K562 (cell line): ENCODE measurements around the gene KCNF1. TPM values are rescaled to one million over a fixed set of nuclear protein-coding genes. Genes with fewer than 3 reads are reported as not detected.

Source experiments
- ATAC-seq: fragments of 200-7000 bp; cut with Tn5 transposase; 3 replicates; pipeline ENCODE4 v1.9.1; 2020; ENCODE audit warnings: moderate library complexity
- BruUV-seq: library from RNA; stranded (reverse); fragments of 400-500 nt; replicated peaks from 2 replicates; lab custom pipeline; 2021; lab: Mats Ljungman, UMichigan
- CTCF ChIA-PET: fragments of 300-600 bp; formaldehyde crosslinking; extraction: SDS; loops from one replicate; lab custom pipeline; 2021; ENCODE audit warnings: low intra/inter-chr PET ratio; lab: Yijun Ruan, JAX
- POLR2A ChIA-PET: fragments of 300-600, 350-650 bp; sonication (Branson Sonifier 250); formaldehyde crosslinking; extraction: SDS; loops from one replicate; lab custom pipeline; 2021; ENCODE audit warnings: antibody characterized with exemption, inconsistent platforms; lab: Yijun Ruan, JAX
- DNase-seq, 4 experiments: peaks; one replicate each; pipeline versions ENCODE4 v3.0.0 to v3.0.0-alpha.2; 2011 to 2018; ENCODE audit warnings: low spot score in 3 of 4, mixed read lengths in 3 of 4; ENCODE audit errors: extremely low read depth in 1 of 4
- FAIRE-seq: peaks from 2 replicates; lab custom pipeline; 2011; peaks lifted over from hg19 to GRCh38; lab: Jason Lieb, UNC
- H2AFZ ChIP-seq: 2 replicates; pipeline ENCODE4 v1.6.0; 2011; ENCODE audit warnings: low read depth, low read length, control low read depth, inconsistent platforms
- H3K27ac ChIP-seq: fragments of 200-600 bp; 3 replicates; pipeline ENCODE4 v1.8.0; 2011; ENCODE audit warnings: low read depth, mild to moderate bottlenecking, control low read depth, inconsistent platforms, low read length, moderate library complexity, mixed read lengths; ENCODE audit errors: extremely low read depth
- H3K27me3 ChIP-seq, 2 experiments: fragments of 300-600 bp in 1 of 2; 2 replicates in 1 of 2; 3 replicates in 1 of 2; pipeline versions ENCODE4 v1.6.0 to v1.8.0; 2011; ENCODE audit warnings: inconsistent platforms in 2 of 2, low read length in 2 of 2, mild to moderate bottlenecking in 1 of 2, mixed read lengths in 1 of 2, moderate library complexity in 1 of 2; ENCODE audit not compliant: control insufficient read depth in 2 of 2, insufficient read depth in 2 of 2
- H3K36me3 ChIP-seq: fragments of 300-600 bp; 3 replicates; pipeline ENCODE4 v1.8.0; 2011; ENCODE audit warnings: mild to moderate bottlenecking, low read length, inconsistent platforms; ENCODE audit not compliant: control insufficient read depth, insufficient read depth
- H3K4me1 ChIP-seq, 2 experiments: fragments of 200-600 bp in 1 of 2; replicated peaks in 1 of 2; 2 replicates in 1 of 2; 3 replicates in 1 of 2; pipeline versions ENCODE4 v1.5.1 to v1.8.0; 2011; ENCODE audit warnings: inconsistent platforms in 2 of 2, low read length in 2 of 2, mild to moderate bottlenecking in 1 of 2, mixed read lengths in 1 of 2, moderate library complexity in 1 of 2; ENCODE audit not compliant: control insufficient read depth in 2 of 2, insufficient read depth in 2 of 2
- H3K4me2 ChIP-seq: 2 replicates; pipeline ENCODE4 v1.6.1; 2011; ENCODE audit warnings: low read length, control low read depth, inconsistent platforms, mixed read lengths; ENCODE audit not compliant: insufficient read depth
- H3K4me3 ChIP-seq: fragments of 200-600 bp; sonication (generic), shearing (Covaris generic); 2 replicates; pipeline ENCODE4 v1.5.1; 2016; ENCODE audit warnings: control low read depth, inconsistent platforms
- H3K79me2 ChIP-seq: fragments of 200-600 bp; 3 replicates; pipeline ENCODE4 v1.8.0; 2011; ENCODE audit warnings: low read length, inconsistent platforms; ENCODE audit not compliant: control insufficient read depth, insufficient read depth
- H3K9ac ChIP-seq, 2 experiments: 2 replicates each; pipeline versions ENCODE4 v1.6.0 to v1.6.1; 2011; ENCODE audit warnings: low read depth in 2 of 2, low read length in 2 of 2, control low read depth in 1 of 2, inconsistent platforms in 1 of 2, mild to moderate bottlenecking in 1 of 2, mixed read lengths in 1 of 2; ENCODE audit not compliant: insufficient read depth in 1 of 2
- H3K9me1 ChIP-seq: one replicate; pipeline ENCODE4 v1.6.0; 2011; ENCODE audit warnings: inconsistent platforms, mild to moderate bottlenecking, low read length, moderate library complexity; ENCODE audit not compliant: control insufficient read depth, insufficient read depth
- H3K9me3 ChIP-seq: replicated peaks from 2 replicates; pipeline ENCODE4 v1.5.1; 2011; ENCODE audit warnings: low read depth, low read length, inconsistent platforms; ENCODE audit not compliant: control insufficient read depth, insufficient read depth
- H4K20me1 ChIP-seq: replicated peaks from 2 replicates; pipeline ENCODE4 v1.6.1; 2011; ENCODE audit warnings: low read length, inconsistent platforms, mixed read lengths; ENCODE audit not compliant: control insufficient read depth, insufficient read depth
- NFIC ChIP-seq: fragments of 450-650 bp; IDR thresholded peaks from 2 replicates; pipeline ENCODE4 v1.6.1; 2017; ENCODE audit warnings: mild to moderate bottlenecking, inconsistent platforms
- ZNF12 ChIP-seq: sonication (generic); formaldehyde crosslinking; IDR thresholded peaks from 2 replicates; pipeline ENCODE4 v1.4.0; 2020; ENCODE audit warnings: mild to moderate bottlenecking, missing genetic modification reagents
- WGBS: fragments of 100-300 bp; shearing (Covaris generic); methylation state at CpG from one replicate; pipeline ENCODE4 v1.1.6; 2016; ENCODE audit warnings: low coverage, mixed read lengths; ENCODE audit not compliant: insufficient coverage; ENCODE audit errors: missing lambda C conversion rate; 5-methylcytosine and 5-hydroxymethylcytosine counted together
- in situ Hi-C: fragments of 300-500 bp; cut with MboI; formaldehyde crosslinking; loops from 4 replicates; pipeline ENCODE4 v1.15.0; 2018; ENCODE audit warnings: inconsistent platforms, mixed read lengths
- intact Hi-C: fragments of 100-400 bp; cut with micrococcal nuclease; formaldehyde crosslinking; loops from 2 replicates; pipeline ENCODE4 v1.14.2; 2022
- polyA plus RNA-seq, 8 experiments: library from polyadenylated mRNA; depleted of rRNA in 4 of 8; stranded (reverse) in 5 of 8; unstranded in 3 of 8; fragments of >200 nt; fragmentation: Nextera tagmentation in 2 of 8; fragmentation: Illumina TruSeq in 1 of 8; extraction: Ambion mirVana in 2 of 8; extraction: Trizol in 1 of 8; gene quantifications; 2 replicates each; pipeline versions ENCODE4 v1.2.1 to v1.2.3, GENCODE V29; 2011 to 2014; ENCODE audit warnings: inconsistent platforms in 1 of 8, missing spikeins in 1 of 8
- small RNA-seq: library from RNA; depleted of rRNA; stranded (forward); fragments of <200 nt; gene quantifications from one replicate; pipeline ENCODE3, GENCODE V24; 2014
- total RNA-seq, 7 experiments: library from RNA; depleted of rRNA in 6 of 7; stranded (reverse); fragments of >200 nt in 6 of 7; fragmentation: Illumina TruSeq in 2 of 7; extraction: Trizol in 2 of 7; gene quantifications; 2 replicates each; pipeline versions ENCODE4 v1.2.1 to v1.2.3, GENCODE V29; 2011 to 2021; ENCODE audit warnings: low replicate concordance in 1 of 7

Gene KCNF1
- total and polyA plus RNA-seq, 9 of the 15 experiments (the other 6 are each of a cell fraction or from before 2014, with no cell fraction given): not detected

- POLR2A ChIA-PET: interaction anchor here (0.6 kb wide), 1 partner anchor 8 kb away, joined by 4 read pairs; no protein-coding TSS in a partner anchor
- no peaks in the 10 kb centered on the region for H3K9me3 ChIP-seq
- H3K4me2 ChIP-seq: no peak overlapping the region
- no peak overlapping the region for H3K9ac ChIP-seq
- no peaks in the 10 kb centered on the region for H4K20me1 ChIP-seq
- CTCF ChIA-PET: no interaction called here
- peaks cover 4% of the 10 kb centered on the region for H3K9me1 ChIP-seq
- ATAC-seq: no peak
- no peak overlapping the region for H3K27ac ChIP-seq
- DNase-seq: no peak
- in situ Hi-C loops: no loop called here
- no TSS peak for BruUV-seq
- 0% methylated on average over 8 of the region's 8 CpGs for WGBS
- FAIRE-seq: no peak
- no peaks in the 10 kb centered on the region for H3K79me2 ChIP-seq
- no peaks in the 10 kb centered on the region for H3K36me3 ChIP-seq
- TF ChIP-seq NFIC (peak; percentile 62), ZNF12 (no peak)
- H3K4me3 ChIP-seq: no peak overlapping the region
- peaks cover 35 to 75% of the 10 kb centered on the region in 2 experiments for H3K27me3 ChIP-seq
- H3K4me1 ChIP-seq: peaks cover 0 to 9% of the 10 kb centered on the region in 2 experiments; a peak in 2 of 5 replicates
- intact Hi-C loops: no loop called here
- H2AFZ ChIP-seq: no peak overlapping the region
Measured at GRCh38 chr2:10963155-10963554, 51.4 kb downstream of the KCNF1 start.

Small RNA genes lying within 50 kb of the gene (small RNA-seq; reads per million reads assigned to genes)
- gene AC079587.1: not detected

Other genes with a start within 250 kb of the KCNF1 start
- gene NOL10, start 222.0 kb upstream of the KCNF1 start, total RNA-seq (2014; rRNA removed): 44.0 and 46.7 TPM in 2 replicates
- 63.9 and 68.0 TPM in 2 replicates for gene NOL10, start 222.0 kb upstream of the KCNF1 start, total RNA-seq (2014; rRNA removed; fragmentation: Illumina TruSeq; extraction: Trizol)
- 55.6 and 60.0 TPM in 2 replicates for gene NOL10, start 222.0 kb upstream of the KCNF1 start, total RNA-seq (2015; rRNA removed; fragmentation: Illumina TruSeq; extraction: Trizol)
- 44.2 and 47.8 TPM in 2 replicates for gene NOL10, start 222.0 kb upstream of the KCNF1 start, total RNA-seq (2021)
- 39.2 and 51.0 TPM in 2 replicates for gene NOL10, start 222.0 kb upstream of the KCNF1 start, polyA plus RNA-seq (2011; rRNA removed)
- 53.0 and 59.4 TPM in 2 replicates for gene NOL10, start 222.0 kb upstream of the KCNF1 start, polyA plus RNA-seq (2014; fragmentation: Illumina TruSeq; extraction: Trizol)
- gene NOL10, start 222.0 kb upstream of the KCNF1 start, polyA plus RNA-seq (2014; fragmentation: Nextera tagmentation; extraction: Ambion mirVana): 10 to 100 TPM; 32.9 to 45.5 TPM
- gene NOL10, start 222.0 kb upstream of the KCNF1 start, polyA plus RNA-seq (2014; rRNA removed): 35.4 and 42.2 TPM in 2 replicates
- not detected in 2 replicates for gene ATP6V1C2, start 190.3 kb upstream of the KCNF1 start, total RNA-seq (2014; rRNA removed)
- not detected in 2 replicates for gene ATP6V1C2, start 190.3 kb upstream of the KCNF1 start, total RNA-seq (2014; rRNA removed; fragmentation: Illumina TruSeq; extraction: Trizol)
- not detected in 2 replicates for gene ATP6V1C2, start 190.3 kb upstream of the KCNF1 start, total RNA-seq (2015; rRNA removed; fragmentation: Illumina TruSeq; extraction: Trizol)
- 0.09 TPM in 1 of 2 replicates, not detected in the other for gene ATP6V1C2, start 190.3 kb upstream of the KCNF1 start, total RNA-seq (2021)
- gene ATP6V1C2, start 190.3 kb upstream of the KCNF1 start, polyA plus RNA-seq (2011; rRNA removed): 0.04 and 0.10 TPM in 2 replicates
- not detected in 2 replicates for gene ATP6V1C2, start 190.3 kb upstream of the KCNF1 start, polyA plus RNA-seq (2014; fragmentation: Illumina TruSeq; extraction: Trizol)
- under 1 TPM; 0.28 to 0.31 TPM for gene ATP6V1C2, start 190.3 kb upstream of the KCNF1 start, polyA plus RNA-seq (2014; fragmentation: Nextera tagmentation; extraction: Ambion mirVana)
- gene ATP6V1C2, start 190.3 kb upstream of the KCNF1 start, polyA plus RNA-seq (2014; rRNA removed): 0.01 and 0.13 TPM in 2 replicates
- gene PDIA6, start 99.1 kb upstream of the KCNF1 start, total RNA-seq (2014; rRNA removed): 171 and 185 TPM in 2 replicates
- 226 and 229 TPM in 2 replicates for gene PDIA6, start 99.1 kb upstream of the KCNF1 start, total RNA-seq (2014; rRNA removed; fragmentation: Illumina TruSeq; extraction: Trizol)
- gene PDIA6, start 99.1 kb upstream of the KCNF1 start, total RNA-seq (2015; rRNA removed; fragmentation: Illumina TruSeq; extraction: Trizol): 226 and 233 TPM in 2 replicates
- gene PDIA6, start 99.1 kb upstream of the KCNF1 start, total RNA-seq (2021): 196 and 198 TPM in 2 replicates
- gene PDIA6, start 99.1 kb upstream of the KCNF1 start, polyA plus RNA-seq (2011; rRNA removed): 184 and 234 TPM in 2 replicates
- gene PDIA6, start 99.1 kb upstream of the KCNF1 start, polyA plus RNA-seq (2014; fragmentation: Illumina TruSeq; extraction: Trizol): 218 and 268 TPM in 2 replicates
- gene PDIA6, start 99.1 kb upstream of the KCNF1 start, polyA plus RNA-seq (2014; fragmentation: Nextera tagmentation; extraction: Ambion mirVana): 100 to 1,000 TPM; 166 to 257 TPM
- gene PDIA6, start 99.1 kb upstream of the KCNF1 start, polyA plus RNA-seq (2014; rRNA removed): 189 and 200 TPM in 2 replicates
- 8.0 and 15.7 TPM in 2 replicates for gene SLC66A3, start 243.5 kb downstream of the KCNF1 start, total RNA-seq (2014; rRNA removed)
- gene SLC66A3, start 243.5 kb downstream of the KCNF1 start, total RNA-seq (2014; rRNA removed; fragmentation: Illumina TruSeq; extraction: Trizol): 9.1 and 9.8 TPM in 2 replicates
- 6.6 and 7.6 TPM in 2 replicates for gene SLC66A3, start 243.5 kb downstream of the KCNF1 start, total RNA-seq (2015; rRNA removed; fragmentation: Illumina TruSeq; extraction: Trizol)
- 7.4 and 8.2 TPM in 2 replicates for gene SLC66A3, start 243.5 kb downstream of the KCNF1 start, total RNA-seq (2021)
- gene SLC66A3, start 243.5 kb downstream of the KCNF1 start, polyA plus RNA-seq (2011; rRNA removed): 29.9 and 30.0 TPM in 2 replicates
- 10.0 and 11.2 TPM in 2 replicates for gene SLC66A3, start 243.5 kb downstream of the KCNF1 start, polyA plus RNA-seq (2014; fragmentation: Illumina TruSeq; extraction: Trizol)
- gene SLC66A3, start 243.5 kb downstream of the KCNF1 start, polyA plus RNA-seq (2014; fragmentation: Nextera tagmentation; extraction: Ambion mirVana): 1 to 10 TPM; 2.8 to 3.0 TPM
- 13.9 and 15.2 TPM in 2 replicates for gene SLC66A3, start 243.5 kb downstream of the KCNF1 start, polyA plus RNA-seq (2014; rRNA removed)